GM19043 (cell line): ENCODE results near the gene XXYLT1.

Experiments
- ATAC-seq: cut with Tn5 transposase; IDR thresholded peaks from one replicate; pipeline ENCODE4 v1.9.1; 2021; ENCODE audit warnings: low read depth; ENCODE audit not compliant: unreplicated experiment

XXYLT1 gene

GRCh38 chr3:195155570-195156241 is 115.3 kb downstream of the XXYLT1 start:
- no peak for ATAC-seq

- no peak for ATAC-seq
Measured at GRCh38 chr3:195154793-195155535, 116.0 kb downstream of the XXYLT1 start.

GRCh38 chr3:195154111-195154791 is 116.7 kb downstream of the XXYLT1 start:
- ATAC-seq = no peak

GRCh38 chr3:195153653-195154052 is 117.3 kb downstream of the XXYLT1 start:
- ATAC-seq = no peak

GRCh38 chr3:195153130-195153529 is 117.8 kb downstream of the XXYLT1 start:
- no peak for ATAC-seq

GRCh38 chr3:195151866-195152541 is 119.0 kb downstream of the XXYLT1 start:
- ATAC-seq = no peak

GRCh38 chr3:195151402-195151801 is 119.6 kb downstream of the XXYLT1 start:
- ATAC-seq = no peak

GRCh38 chr3:195150181-195151118 is 120.5 kb downstream of the XXYLT1 start:
- ATAC-seq = peak; percentile 33

- ATAC-seq = no peak
Measured at GRCh38 chr3:195149292-195150030, 121.5 kb downstream of the XXYLT1 start.

- ATAC-seq = no peak
Measured at GRCh38 chr3:195148549-195148948, 122.4 kb downstream of the XXYLT1 start.

- peak; percentile 73 for ATAC-seq
Measured at GRCh38 chr3:195147649-195148080, 123.3 kb downstream of the XXYLT1 start.

GRCh38 chr3:195146131-195146530 is 124.8 kb downstream of the XXYLT1 start:
- no peak for ATAC-seq

GRCh38 chr3:195145579-195145978 is 125.4 kb downstream of the XXYLT1 start:
- no peak for ATAC-seq

GRCh38 chr3:195143221-195143620 is 127.7 kb downstream of the XXYLT1 start:
- no peak for ATAC-seq

GRCh38 chr3:195142519-195142918 is 128.4 kb downstream of the XXYLT1 start:
- no peak for ATAC-seq

GRCh38 chr3:195140816-195141793 is 129.9 kb downstream of the XXYLT1 start:
- no peak for ATAC-seq

GRCh38 chr3:195140410-195140809 is 130.5 kb downstream of the XXYLT1 start:
- no peak for ATAC-seq

GRCh38 chr3:195139876-195140240 is 131.1 kb downstream of the XXYLT1 start:
- ATAC-seq = no peak
